A673 (cell line): Measurements from ENCODE around the gene ZKSCAN7. TPM values are rescaled to one million over a fixed set of nuclear protein-coding genes. Genes with fewer than 3 reads are reported as not detected.

Experiments used
- BruUV-seq: library from RNA; stranded (reverse); fragments of 400-500 nt; replicated peaks from 2 replicates; lab custom pipeline; 2021; lab: Mats Ljungman, UMichigan
- CTCF ChIA-PET: fragments of 300-600 bp; sonication (Branson Sonifier 250); formaldehyde crosslinking; loops from one replicate; lab custom pipeline; 2022; ENCODE audit warnings: antibody characterized with exemption; lab: Charles Lee
- POLR2A ChIA-PET: fragments of 300-600 bp; sonication (Branson Sonifier 250); formaldehyde crosslinking; loops from one replicate; lab custom pipeline; 2022; ENCODE audit warnings: antibody characterized with exemption; ENCODE audit not compliant: low non-redundant PET; lab: Charles Lee
- DNase-seq: peaks from one replicate; pipeline ENCODE4 v3.0.0-alpha.2; 2015; ENCODE audit warnings: low spot score
- H3K27ac ChIP-seq: fragments of 200-600 bp; sonication (generic); 2 replicates; pipeline ENCODE4 v1.5.1; 2016; ENCODE audit warnings: mixed run types, low read depth, mild to moderate bottlenecking, mixed read lengths, antibody characterized with exemption, low read length; ENCODE audit not compliant: poor library complexity, severe bottlenecking
- H3K27me3 ChIP-seq: fragments of 200-600 bp; sonication (generic); replicated peaks from 2 replicates; pipeline ENCODE4 v1.6.1; 2017; ENCODE audit warnings: mixed run types, low read depth, mild to moderate bottlenecking, mixed read lengths, antibody characterized with exemption, low read length; ENCODE audit not compliant: insufficient read depth, poor library complexity
- H3K36me3 ChIP-seq: fragments of 200-600 bp; sonication (generic); 2 replicates; pipeline ENCODE4 v1.6.1; 2016; ENCODE audit warnings: mixed run types, mild to moderate bottlenecking, mixed read lengths, antibody characterized with exemption, low read length; ENCODE audit not compliant: insufficient read depth, poor library complexity, severe bottlenecking
- H3K4me1 ChIP-seq: fragments of 200-600 bp; sonication (generic); 2 replicates; pipeline ENCODE4 v1.6.1; 2017; ENCODE audit warnings: mixed run types, mild to moderate bottlenecking, mixed read lengths, antibody characterized with exemption, low read length; ENCODE audit not compliant: insufficient read depth, poor library complexity, severe bottlenecking
- H3K4me3 ChIP-seq: fragments of 200-600 bp; sonication (generic); 2 replicates; pipeline ENCODE4 v1.5.1; 2016; ENCODE audit warnings: low read depth, mixed run types, mild to moderate bottlenecking, mixed read lengths, low read length; ENCODE audit not compliant: poor library complexity, severe bottlenecking
- H3K9me3 ChIP-seq: fragments of 200-600 bp; sonication (generic); 2 replicates; pipeline ENCODE4 v1.6.1; 2016; ENCODE audit warnings: mixed run types, low read depth, mild to moderate bottlenecking, mixed read lengths, antibody characterized with exemption, low read length; ENCODE audit not compliant: poor library complexity, severe bottlenecking
- CTCF ChIP-seq: fragments of 300-800, 200-600 bp; sonication (generic); conservative IDR thresholded peaks from 2 replicates; pipeline ENCODE4 v1.5.1; 2017; ENCODE audit warnings: low read depth, mild to moderate bottlenecking, antibody characterized with exemption, low read length, moderate library complexity, mixed read lengths
- EZH2 ChIP-seq: fragments of 200-600 bp; sonication (generic); IDR thresholded peaks from 2 replicates; pipeline ENCODE4 v1.6.1; 2017; ENCODE audit warnings: borderline replicate concordance, low read depth, mild to moderate bottlenecking, mixed read lengths, antibody characterized with exemption, low read length; ENCODE audit not compliant: poor library complexity, severe bottlenecking
- intact Hi-C: fragments of 100-400 bp; cut with micrococcal nuclease; formaldehyde crosslinking; loops from one replicate; pipeline ENCODE4 v1.10.0; 2022; ENCODE audit not compliant: unreplicated experiment
- total RNA-seq: library from RNA; stranded (reverse); gene quantifications from 2 replicates; pipeline ENCODE4 v1.2.3, GENCODE V29; 2021

ZKSCAN7 gene
- total RNA-seq, 1 experiment from 2014 or later, result 3.0 TPM

- DNase-seq, result peak; percentile 3
- Histone ChIP-seq H3K9me3 (no peaks in the 10 kb centered on the region), H3K36me3 (no peaks in the 10 kb centered on the region), H3K4me1 (no peaks in the 10 kb centered on the region), H3K27me3 (no peaks in the 10 kb centered on the region), H3K27ac (peak overlapping the region; percentile 72), H3K4me3 (peak overlapping the region; percentile 77)
- ChIA-PET CTCF (no interaction called here), POLR2A (no interaction called here)
- BruUV-seq, result no TSS peak
- TF ChIP-seq EZH2, result no peak
- intact Hi-C loops, result no loop called here
These were observed 45.5 kb upstream of the ZKSCAN7 start for GRCh38 chr3:44509393-44509921.

GRCh38 chr3:44510000-44510368, 45.0 kb upstream of the ZKSCAN7 start:
- TSS peak; percentile 65 for BruUV-seq

GRCh38 chr3:44511238-44511566, 43.8 kb upstream of the ZKSCAN7 start:
- POLR2A ChIA-PET, result no interaction called here
- no peaks in the 10 kb centered on the region for H3K27me3 ChIP-seq
- no peaks in the 10 kb centered on the region for H3K4me1 ChIP-seq
- CTCF ChIA-PET, result no interaction called here
- TF ChIP-seq EZH2 (no peak), CTCF (no peak)
- peak overlapping the region; percentile 77 for H3K4me3 ChIP-seq
- intact Hi-C loops, result no loop called here
- no peaks in the 10 kb centered on the region for H3K36me3 ChIP-seq
- no TSS peak for BruUV-seq
- no peaks in the 10 kb centered on the region for H3K9me3 ChIP-seq
- no peak for DNase-seq
- peak overlapping the region; percentile 23 for H3K27ac ChIP-seq

More at GRCh38 chr3:44510000-44510368, 45.0 kb upstream of the ZKSCAN7 start:
- DNase-seq, result no peak
- peak overlapping the region; percentile 72 for H3K27ac ChIP-seq
- TF ChIP-seq EZH2 (no peak), CTCF (no peak)
- intact Hi-C loops, result no loop called here
- POLR2A ChIA-PET, result no interaction called here
- H3K4me3 ChIP-seq, result peak overlapping the region; percentile 77
- H3K36me3 ChIP-seq, result no peaks in the 10 kb centered on the region
- no peaks in the 10 kb centered on the region for H3K27me3 ChIP-seq
- CTCF ChIA-PET, result no interaction called here
- no peaks in the 10 kb centered on the region for H3K4me1 ChIP-seq
- no peaks in the 10 kb centered on the region for H3K9me3 ChIP-seq

GRCh38 chr3:44513513-44513912, 41.5 kb upstream of the ZKSCAN7 start:
- intact Hi-C loops, result no loop called here
- CTCF ChIA-PET, result no interaction called here

More at GRCh38 chr3:44513513-44513912, 41.5 kb upstream of the ZKSCAN7 start:
- DNase-seq, result no peak
- Histone ChIP-seq H3K9me3 (no peaks in the 10 kb centered on the region), H3K27ac (no peak overlapping the region), H3K4me3 (no peak overlapping the region), H3K36me3 (no peaks in the 10 kb centered on the region), H3K4me1 (no peaks in the 10 kb centered on the region), H3K27me3 (no peaks in the 10 kb centered on the region)
- POLR2A ChIA-PET, result no interaction called here
- TF ChIP-seq EZH2 (no peak), CTCF (no peak)
- BruUV-seq, result no TSS peak
